COLO668 (cell line): ENCODE results near the gene GPC5.
A peak's percentile ranks its signal among the peaks of the same experiment; 100 is the strongest.

ENCODE experiments used
- DNase-seq: peaks from one replicate; lab custom pipeline; 2025; ENCODE audit not compliant: unreplicated experiment; lab: John Stamatoyannopoulos, UW

Gene GPC5

GRCh38 chr13:91704398-91704797 is 306.0 kb downstream of the GPC5 start:
- DNase-seq = no peak

- DNase-seq = no peak
These were observed 310.1 kb downstream of the GPC5 start for GRCh38 chr13:91708558-91708957.

GRCh38 chr13:91709180-91709579 is 310.8 kb downstream of the GPC5 start:
- no peak for DNase-seq

GRCh38 chr13:91710733-91711132 is 312.3 kb downstream of the GPC5 start:
- DNase-seq = no peak

GRCh38 chr13:91714855-91715254 is 316.4 kb downstream of the GPC5 start:
- DNase-seq = no peak

- no peak for DNase-seq
These were observed 318.1 kb downstream of the GPC5 start for GRCh38 chr13:91716436-91717065.

- peak; percentile 33 for DNase-seq
These were observed 320.6 kb downstream of the GPC5 start for GRCh38 chr13:91719033-91719432.

- DNase-seq = no peak
These were observed 323.0 kb downstream of the GPC5 start for GRCh38 chr13:91721413-91721812.

- no peak for DNase-seq
These were observed 324.0 kb downstream of the GPC5 start for GRCh38 chr13:91722267-91722884.

GRCh38 chr13:91724591-91724990 is 326.2 kb downstream of the GPC5 start:
- DNase-seq = no peak

- DNase-seq = no peak
These were observed 327.2 kb downstream of the GPC5 start for GRCh38 chr13:91725646-91726045.

- no peak for DNase-seq
These were observed 328.2 kb downstream of the GPC5 start for GRCh38 chr13:91726671-91727070.

GRCh38 chr13:91729859-91730258 is 331.4 kb downstream of the GPC5 start:
- DNase-seq = no peak

GRCh38 chr13:91739751-91740150 is 341.3 kb downstream of the GPC5 start:
- DNase-seq = no peak

GRCh38 chr13:91740756-91741155 is 342.3 kb downstream of the GPC5 start:
- DNase-seq = no peak

GRCh38 chr13:91741925-91742324 is 343.5 kb downstream of the GPC5 start:
- DNase-seq = no peak

- DNase-seq = no peak
These were observed 345.9 kb downstream of the GPC5 start for GRCh38 chr13:91744284-91744683.

- DNase-seq = peak; percentile 29
These were observed 347.5 kb downstream of the GPC5 start for GRCh38 chr13:91745967-91746366.

- DNase-seq = no peak
These were observed 348.8 kb downstream of the GPC5 start for GRCh38 chr13:91747186-91747585.

GRCh38 chr13:91748416-91749089 is 350.1 kb downstream of the GPC5 start:
- DNase-seq = no peak

GRCh38 chr13:91758724-91759123 is 360.3 kb downstream of the GPC5 start:
- DNase-seq = no peak

- DNase-seq = no peak
These were observed 364.5 kb downstream of the GPC5 start for GRCh38 chr13:91762957-91763356.
